Lower lobe of right lung (tissue), 2 donors: ENCODE measurements around the gene DUOXA2. TPM values are rescaled to one million over a fixed set of nuclear protein-coding genes. Genes with fewer than 3 reads are reported as not detected.

Experiments
- ATAC-seq, 2 donors: fragments of 200-7000 bp; cut with Tn5 transposase; one replicate each; pipeline ENCODE4 v1.9.1; 2020 to 2022; ENCODE audit warnings: mild to moderate bottlenecking in 2 of 2, moderate library complexity in 2 of 2
- DNase-seq: peaks from one replicate; pipeline ENCODE4 v3.0.0-alpha.2; 2020
- H3K27ac ChIP-seq: fragments of 200-600 bp; one replicate; pipeline ENCODE4 v1.8.0; 2022
- H3K27me3 ChIP-seq: fragments of 200-600 bp; one replicate; pipeline ENCODE4 v1.8.0; 2022; ENCODE audit warnings: low read depth
- H3K36me3 ChIP-seq: fragments of 200-600 bp; one replicate; pipeline ENCODE4 v1.8.0; 2022; ENCODE audit warnings: mild to moderate bottlenecking
- H3K4me1 ChIP-seq: fragments of 200-600 bp; one replicate; pipeline ENCODE4 v1.8.0; 2022
- H3K4me3 ChIP-seq: fragments of 200-600 bp; one replicate; pipeline ENCODE4 v1.8.0; 2022; ENCODE audit warnings: mild to moderate bottlenecking
- H3K9me3 ChIP-seq: fragments of 200-600 bp; one replicate; pipeline ENCODE4 v1.8.0; 2022
- CTCF ChIP-seq: fragments of 200-600 bp; IDR thresholded peaks from one replicate; pipeline ENCODE4 v1.8.0; 2022; ENCODE audit warnings: antibody characterized with exemption, mild to moderate bottlenecking
- intact Hi-C: fragments of 100-400 bp; cut with DNase I; formaldehyde crosslinking; loops from one replicate; pipeline ENCODE4 v1.11.0; 2022
- total RNA-seq: library from RNA; stranded (reverse); fragmentation: NEBNext Ultra II Directional; extraction: Animal tissue kit (Norgen Biotek cat#: 25700); gene quantifications from one replicate; pipeline ENCODE4 v1.2.1, GENCODE V29; 2021
- donor health status: DM: no; HTN: yes; CAD: no; lungs with severe emphysema.

Gene DUOXA2
- total RNA-seq, 1 donor from 2014 or later: not detected

GRCh38 chr15:45123397-45123796, 9.3 kb downstream of the DUOXA2 start:
- Histone ChIP-seq H3K4me3 (no peak overlapping the region), H3K9me3 (no peaks in the 10 kb centered on the region), H3K27ac (no peak overlapping the region), H3K4me1 (no peaks in the 10 kb centered on the region), H3K36me3 (peaks cover 8% of the 10 kb centered on the region), H3K27me3 (peaks cover 30% of the 10 kb centered on the region)
- peak; percentile 50 to 68 for ATAC-seq
- no peak for TF ChIP-seq CTCF
- intact Hi-C loops: no loop called here
- DNase-seq: peak; percentile 43

GRCh38 chr15:45126535-45127158, 12.5 kb downstream of the DUOXA2 start:
- Histone ChIP-seq H3K27me3 (peaks cover 36% of the 10 kb centered on the region), H3K27ac (no peak overlapping the region), H3K4me3 (no peak overlapping the region), H3K36me3 (no peaks in the 10 kb centered on the region), H3K9me3 (no peaks in the 10 kb centered on the region), H3K4me1 (no peaks in the 10 kb centered on the region)
- no peak for ATAC-seq
- peak; percentile 73 for TF ChIP-seq CTCF
- intact Hi-C loops: no loop called here
- DNase-seq: peak; percentile 14

- H3K27me3 ChIP-seq: peaks cover 43% of the 10 kb centered on the region
- intact Hi-C loops: no loop called here
- no peaks in the 10 kb centered on the region for H3K36me3 ChIP-seq
- DNase-seq: peak; percentile 64
- peaks cover 19% of the 10 kb centered on the region for H3K4me1 ChIP-seq
- peak overlapping the region; percentile 58 for H3K4me3 ChIP-seq
- peak; percentile 57 to 62 for ATAC-seq
- H3K9me3 ChIP-seq: no peaks in the 10 kb centered on the region
- TF ChIP-seq CTCF: no peak
- H3K27ac ChIP-seq: peak overlapping the region; percentile 84
Measured at GRCh38 chr15:45128971-45129639, 15.0 kb downstream of the DUOXA2 start.

GRCh38 chr15:45129651-45130129, 15.6 kb downstream of the DUOXA2 start, which contains the start of the genes DUOX1 and DUOXA1:
TSS of gene DUOX1 (plus strand) at chr15:45129994. CDS start at chr15:45131967, 1,973 bp downstream.
TSS of gene DUOXA1 (minus strand) at chr15:45129879. CDS start at chr15:45123014, 6,865 bp downstream.
- H3K9me3 ChIP-seq: no peaks in the 10 kb centered on the region
- peaks cover 49% of the 10 kb centered on the region for H3K27me3 ChIP-seq
- TF ChIP-seq CTCF: no peak
- H3K4me1 ChIP-seq: peaks cover 23% of the 10 kb centered on the region
- ATAC-seq (peak; percentile 91 to 92), DNase-seq (peak; percentile 87)
- H3K36me3 ChIP-seq: no peaks in the 10 kb centered on the region
- intact Hi-C loops: no loop called here
- peak within 1 kb of the TSS; percentile 84 for H3K27ac ChIP-seq
- H3K4me3 ChIP-seq: peak within 1 kb of the TSS; percentile 58

GRCh38 chr15:45130291-45131000, 16.3 kb downstream of the DUOXA2 start:
- Histone ChIP-seq H3K27ac (peak overlapping the region; percentile 84), H3K4me3 (peak overlapping the region; percentile 58), H3K27me3 (peaks cover 57% of the 10 kb centered on the region), H3K36me3 (no peaks in the 10 kb centered on the region), H3K4me1 (peaks cover 31% of the 10 kb centered on the region), H3K9me3 (no peaks in the 10 kb centered on the region)
- ATAC-seq (peak; percentile 1), DNase-seq (no peak)
- intact Hi-C loops: no loop called here
- TF ChIP-seq CTCF: no peak
